HG02884 (cell line): ENCODE measurements around the gene DHRS4L2.
"Not testable (repeated sequence)": the region's sequence is repeated elsewhere in the genome, so short reads cannot be mapped to it uniquely, and the experiment has no call there.

ENCODE experiments used
- ATAC-seq: cut with Tn5 transposase; IDR thresholded peaks from one replicate; pipeline ENCODE4 v1.9.1; 2021; ENCODE audit warnings: mild to moderate bottlenecking, moderate library complexity; ENCODE audit not compliant: unreplicated experiment

DHRS4L2 gene

DNA sequence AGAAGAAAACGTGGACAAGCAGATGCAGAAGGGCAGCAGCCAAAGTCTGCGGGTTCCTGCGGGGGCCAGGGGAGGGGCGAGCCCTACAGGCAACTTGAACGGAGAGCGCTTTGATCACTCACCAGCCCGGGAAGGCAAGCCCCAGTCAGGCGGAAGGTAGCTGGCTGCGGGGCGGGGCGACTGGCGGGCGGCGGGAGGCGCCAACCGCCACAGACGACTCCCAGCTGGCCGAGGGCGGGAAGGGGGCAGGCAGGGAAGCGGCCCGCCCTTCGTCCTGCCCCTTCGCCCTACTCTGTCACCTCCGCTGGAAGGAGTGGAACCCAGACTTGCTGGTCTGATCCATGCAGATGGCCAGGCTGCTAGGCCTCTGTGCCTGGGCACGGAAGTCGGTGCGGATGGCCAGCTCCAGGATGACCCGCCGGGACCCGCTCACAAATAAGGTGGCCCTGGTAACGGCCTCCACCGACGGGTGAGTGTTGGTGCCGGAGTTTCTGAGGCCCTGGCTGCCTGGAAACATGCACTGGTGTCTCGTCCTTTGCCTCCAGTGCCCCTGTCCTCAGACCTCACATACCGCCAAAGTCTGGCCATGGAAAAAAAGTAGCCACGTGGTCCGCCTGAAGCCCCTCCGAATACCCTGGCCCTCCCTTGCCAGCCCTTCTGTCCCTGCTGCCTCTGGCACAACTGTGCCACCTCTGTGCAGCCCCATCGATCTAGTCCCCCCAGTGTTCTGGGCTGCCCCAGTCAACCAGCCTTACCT, at the start of gene DHRS4L2:
TSS of gene DHRS4L2 (plus strand) at position 323 of the 757 bp plus-strand sequence. CDS start at position 342, 19 bp downstream.
- peak; percentile 91 for ATAC-seq

DNA sequence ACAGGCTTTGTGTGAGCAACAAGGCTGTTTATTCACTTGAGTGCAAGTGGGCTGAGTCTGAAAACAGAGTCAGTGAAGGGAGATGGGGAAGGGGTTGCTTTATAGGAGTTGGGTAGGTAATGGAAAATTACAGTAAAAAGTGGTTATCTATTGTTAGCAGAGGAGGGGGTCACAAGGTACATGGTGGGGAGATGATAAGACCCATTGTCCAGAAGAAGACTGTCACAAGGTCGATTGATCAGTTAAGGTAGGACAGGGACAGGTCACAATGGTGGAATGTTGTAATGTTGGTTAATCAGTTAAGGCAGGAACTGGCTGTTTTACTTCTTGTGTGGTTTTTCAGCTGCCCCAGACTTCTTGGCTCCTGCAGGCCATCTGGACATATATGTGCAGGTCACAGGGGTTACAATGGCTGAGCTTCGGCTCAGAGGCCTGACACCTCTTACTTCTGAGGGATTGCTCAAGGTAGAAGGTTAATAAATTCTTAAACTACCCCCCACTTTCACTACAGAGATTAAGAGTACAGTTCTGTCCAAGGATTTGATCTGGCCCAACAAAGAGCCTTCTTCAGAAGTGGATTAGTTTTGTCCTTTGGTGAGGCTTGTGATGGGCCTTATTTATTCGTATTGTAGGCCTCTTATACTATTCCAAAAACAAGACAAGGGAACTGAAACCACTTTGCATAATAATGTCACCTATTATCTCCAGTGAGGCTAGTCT, 49.0 kb upstream of the DHRS4L2 start:
- ATAC-seq, result no peak

DNA sequence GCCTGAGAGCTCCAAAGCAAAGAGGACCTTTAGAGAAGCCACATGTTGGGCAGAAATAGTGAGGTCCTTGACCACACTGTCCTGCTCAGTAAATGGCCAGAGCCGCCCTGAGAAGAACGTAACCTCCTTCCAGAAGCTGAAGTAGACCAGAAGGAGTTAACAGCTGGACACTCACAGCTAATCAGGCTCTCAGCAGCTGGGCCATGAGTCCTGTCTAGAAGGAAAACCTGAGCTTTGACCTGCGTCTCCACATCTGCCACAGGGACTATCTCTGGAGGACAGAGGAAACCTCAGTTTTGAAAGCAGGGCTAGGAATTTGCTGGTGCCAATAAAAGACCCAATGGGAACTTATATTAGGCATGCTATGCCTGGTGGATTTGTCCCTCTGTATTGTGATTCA, 47.5 kb upstream of the DHRS4L2 start:
- ATAC-seq, result no peak

DNA sequence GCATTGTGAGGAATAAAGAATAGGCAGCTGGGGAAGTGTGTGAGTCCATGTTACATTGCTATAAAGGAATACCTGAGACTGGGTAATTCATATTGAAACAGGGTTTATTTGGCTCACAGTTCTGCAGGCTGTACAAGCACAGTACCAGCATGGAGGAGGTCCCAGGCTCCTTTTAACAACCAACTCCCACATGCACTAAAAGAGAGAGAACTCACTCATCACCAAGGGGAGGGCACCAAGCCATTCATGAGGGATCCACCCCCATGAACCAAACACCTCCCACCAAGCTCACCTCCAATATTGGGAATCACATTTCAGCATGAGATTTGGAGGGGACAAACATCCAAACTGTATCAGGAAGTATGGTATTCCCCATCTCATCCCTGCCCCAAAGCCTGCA, 47.1 kb upstream of the DHRS4L2 start:
- no peak for ATAC-seq

DNA sequence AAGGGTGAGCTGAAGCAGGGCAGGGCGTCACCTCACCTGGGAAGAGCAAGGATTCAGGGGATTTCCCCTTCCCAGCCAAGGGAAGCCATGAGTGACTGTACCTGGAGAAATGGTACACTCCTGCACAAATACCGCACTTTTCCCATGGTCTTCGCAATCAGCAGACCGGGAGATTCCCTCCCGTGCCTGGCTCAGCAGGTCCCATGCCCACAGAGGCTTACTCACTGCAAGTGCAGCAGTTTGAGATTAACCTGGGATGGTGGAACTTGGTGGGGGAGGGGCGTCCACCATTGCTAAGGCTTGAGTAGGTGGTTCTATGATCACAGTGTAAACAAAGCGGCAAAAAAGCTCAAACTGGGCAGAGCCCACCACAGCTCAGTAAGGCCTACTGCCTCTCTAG, 46.1 kb upstream of the DHRS4L2 start:
- no peak for ATAC-seq

DNA sequence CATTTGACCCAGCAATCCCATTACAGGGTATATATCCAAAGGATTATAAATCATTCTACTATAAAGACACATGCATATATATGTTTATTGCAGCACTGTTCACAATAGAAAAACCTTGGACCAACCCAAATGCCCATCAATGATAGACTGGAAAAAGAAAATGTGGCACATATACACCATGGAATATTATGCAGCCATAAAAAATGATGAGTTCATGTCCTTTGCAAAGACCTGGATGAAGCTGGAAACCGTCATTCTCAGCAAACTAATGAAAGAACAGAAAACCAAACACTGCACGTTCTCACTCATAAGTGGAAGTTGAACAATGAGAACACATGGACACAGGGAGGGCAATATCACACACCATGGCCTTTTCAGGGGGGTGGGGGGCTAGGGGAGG, 39.7 kb upstream of the DHRS4L2 start:
- not testable (repeated sequence) for ATAC-seq

DNA sequence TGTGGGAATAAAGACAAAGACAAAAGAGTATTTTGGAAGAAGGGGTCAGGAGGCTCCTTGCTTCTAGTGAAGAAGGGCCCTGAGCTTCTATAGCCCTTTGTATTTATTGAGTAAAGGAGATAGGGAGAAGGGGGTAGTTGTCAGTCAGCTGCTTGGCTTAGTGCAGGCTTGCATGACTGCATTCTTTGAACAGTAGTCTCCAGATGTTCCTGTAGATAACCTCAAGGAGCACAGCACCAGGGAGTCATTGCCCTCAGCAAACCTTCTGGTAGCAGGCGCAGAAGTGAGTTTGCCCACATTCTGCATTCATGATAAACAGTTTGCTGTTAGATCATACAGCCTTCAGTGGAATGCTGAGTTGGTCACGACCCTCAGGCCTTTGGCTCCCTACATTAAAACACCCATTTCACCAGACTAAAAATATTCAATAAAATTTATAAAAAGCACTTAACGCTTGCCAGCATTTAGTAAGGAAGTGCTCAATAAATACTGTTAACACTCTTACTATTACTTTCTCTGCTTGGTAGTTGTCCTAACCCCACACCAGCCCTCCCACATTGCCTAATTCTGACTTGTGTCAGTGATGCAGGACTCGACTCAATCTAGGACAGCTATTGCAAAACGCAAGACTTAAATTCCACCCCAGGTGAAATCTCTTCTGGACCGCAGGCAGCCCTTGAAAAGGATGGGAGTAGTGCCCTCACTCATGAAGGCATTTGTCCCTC, 38.2 kb upstream of the DHRS4L2 start:
- no peak for ATAC-seq

DNA sequence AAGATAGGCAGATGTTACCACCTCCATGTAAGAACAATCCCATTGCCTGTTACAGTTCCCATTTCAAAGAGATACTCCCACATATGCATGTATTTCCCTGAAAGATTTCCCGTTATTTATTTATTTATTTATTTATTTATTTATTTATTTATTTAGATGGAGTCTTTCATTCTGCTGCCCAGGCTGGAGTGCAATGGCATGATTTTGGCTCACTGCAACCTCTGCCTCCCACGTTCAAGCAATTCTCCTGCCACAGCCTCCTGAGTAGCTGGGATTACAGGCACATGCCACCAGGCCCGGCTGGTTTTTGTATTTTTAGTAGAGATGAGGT, 37.6 kb upstream of the DHRS4L2 start:
- ATAC-seq, result not testable (repeated sequence)

DNA sequence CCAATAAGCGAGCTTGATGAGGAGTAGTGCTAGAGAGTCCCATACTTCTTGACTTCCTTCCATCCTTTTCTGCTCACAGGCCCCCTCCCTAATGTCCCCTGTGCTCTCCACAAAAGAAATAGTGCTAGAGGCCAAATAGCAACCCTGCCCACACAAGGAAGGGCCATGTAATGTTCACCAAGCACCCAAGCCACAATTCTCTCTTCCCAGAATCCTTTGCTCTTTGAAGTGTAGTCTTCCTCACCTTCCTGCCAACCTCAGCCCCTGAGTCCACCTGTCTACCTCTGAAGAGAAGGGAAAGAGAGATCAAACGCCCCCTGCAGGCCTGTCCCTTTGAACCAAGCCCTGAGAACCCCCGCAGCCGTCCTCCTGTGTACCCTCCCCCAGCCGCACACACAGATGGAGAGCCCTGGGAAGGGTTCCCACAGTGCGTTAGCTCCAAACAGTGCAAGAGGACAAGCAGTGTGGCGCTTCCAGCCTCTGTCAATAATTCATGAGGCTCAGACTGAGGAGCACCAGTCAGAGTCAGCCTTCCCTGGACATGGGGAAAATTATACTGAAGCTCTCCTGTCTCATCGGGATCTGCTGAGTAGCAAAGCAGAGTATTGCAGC, 37.0 kb upstream of the DHRS4L2 start:
- ATAC-seq, result no peak

DNA sequence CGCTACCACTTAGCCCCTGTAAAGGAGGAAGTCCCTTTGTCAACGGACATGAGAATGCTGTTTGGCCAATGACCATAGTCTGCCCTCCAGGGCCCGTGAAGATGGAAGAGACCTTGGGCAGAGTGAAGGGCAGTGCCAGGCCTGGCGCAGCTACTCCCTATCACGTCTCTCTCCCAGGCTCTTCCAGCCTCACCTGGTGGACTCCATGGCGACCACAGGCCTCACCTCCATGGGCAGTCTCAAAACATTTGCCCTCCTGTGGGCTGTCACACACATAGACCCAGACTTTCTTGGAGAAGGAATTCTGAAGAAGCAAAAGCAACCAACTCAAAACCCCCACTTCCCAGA, 35.6 kb upstream of the DHRS4L2 start:
- not testable (repeated sequence) for ATAC-seq

DNA sequence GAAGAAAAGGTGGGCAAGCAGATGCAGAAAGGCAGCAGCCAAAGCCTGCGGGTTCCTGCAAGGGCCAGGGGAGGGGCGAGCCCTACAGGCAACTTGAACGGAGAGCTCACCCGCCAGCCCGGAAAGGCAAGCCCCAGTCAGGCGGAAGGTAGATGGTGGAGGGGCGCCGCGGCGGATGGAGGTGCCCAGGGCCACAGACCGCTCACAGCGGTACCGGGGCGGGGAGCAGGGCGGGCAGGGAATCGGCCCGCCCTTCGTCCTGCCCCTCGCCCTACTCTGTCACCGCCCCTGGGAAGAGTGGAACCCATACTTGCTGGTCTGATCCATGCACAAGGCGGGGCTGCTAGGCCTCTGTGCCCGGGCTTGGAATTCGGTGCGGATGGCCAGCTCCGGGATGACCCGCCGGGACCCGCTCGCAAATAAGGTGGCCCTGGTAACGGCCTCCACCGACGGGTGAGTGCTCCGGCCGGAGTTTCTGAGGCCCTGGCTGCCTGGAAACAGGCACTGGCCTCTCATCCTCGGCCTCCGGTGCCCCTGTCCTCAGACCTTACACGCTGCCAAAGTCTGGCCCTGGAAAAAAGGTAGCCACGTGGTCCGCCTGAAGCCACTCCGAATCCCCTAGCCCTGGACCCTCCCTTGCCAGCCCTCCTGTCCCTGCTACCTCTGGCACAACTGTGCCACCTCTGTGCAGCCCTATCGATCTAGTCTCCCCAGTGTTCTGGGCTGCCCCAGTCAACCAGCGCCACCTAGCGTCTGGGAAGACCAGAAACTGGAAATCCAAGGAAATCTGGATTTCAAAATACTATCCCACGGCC, 35.1 kb upstream of the DHRS4L2 start, which contains the start of gene DHRS4:
TSS of gene DHRS4 (plus strand) at position 307 of the 815 bp plus-strand sequence. CDS start at position 326, 19 bp downstream.
- ATAC-seq, result peak; percentile 92

DNA sequence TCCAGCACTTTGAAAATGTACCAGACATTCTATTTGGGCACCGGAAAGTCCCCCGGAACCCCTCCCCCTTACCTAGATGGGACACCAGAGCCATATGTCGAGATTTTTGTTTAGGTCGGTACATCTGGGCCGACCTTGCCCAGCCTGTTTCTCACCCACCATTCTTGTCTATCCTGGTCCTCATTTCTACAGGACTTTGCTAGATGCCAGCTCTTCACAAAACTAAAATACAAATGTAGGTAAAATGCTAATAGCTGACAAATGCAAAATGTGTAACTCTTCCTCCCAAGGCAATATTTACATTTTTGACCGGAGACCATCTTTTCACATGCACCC, 34.5 kb upstream of the DHRS4L2 start:
- peak; percentile 12 for ATAC-seq

DNA sequence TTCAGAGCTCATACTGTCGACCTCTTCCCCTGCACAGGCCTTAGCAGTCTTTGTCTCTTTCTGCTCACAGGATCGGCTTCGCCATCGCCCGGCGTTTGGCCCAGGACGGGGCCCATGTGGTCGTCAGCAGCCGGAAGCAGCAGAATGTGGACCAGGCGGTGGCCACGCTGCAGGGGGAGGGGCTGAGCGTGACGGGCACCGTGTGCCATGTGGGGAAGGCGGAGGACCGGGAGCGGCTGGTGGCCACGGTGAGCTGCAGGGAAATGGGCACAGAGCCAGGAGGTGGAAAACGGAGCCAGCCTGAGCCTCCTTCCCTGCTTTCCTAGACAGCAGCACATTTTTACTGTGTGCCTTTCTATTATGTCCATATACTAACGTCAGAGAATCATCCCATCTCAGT, 33.8 kb upstream of the DHRS4L2 start:
- not testable (repeated sequence) for ATAC-seq

DNA sequence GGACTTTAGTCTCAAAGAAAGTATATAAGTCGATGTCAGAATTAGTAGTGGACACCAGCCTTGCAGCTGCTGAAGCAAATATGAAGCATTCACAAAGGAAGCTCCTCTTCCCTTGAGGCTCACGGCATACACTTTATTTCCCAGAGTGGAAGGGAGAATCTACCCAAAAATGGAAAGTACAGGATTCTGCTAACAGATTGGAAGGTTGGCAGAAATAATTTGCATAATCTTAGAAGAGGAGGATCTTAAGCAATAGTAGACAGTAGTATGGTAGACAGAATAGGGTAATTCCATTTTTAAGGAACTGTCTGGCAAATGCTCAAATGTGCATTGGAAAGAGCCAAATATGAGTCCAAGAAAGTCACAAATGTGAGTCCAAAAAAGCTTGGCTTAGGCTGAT, 32.9 kb upstream of the DHRS4L2 start:
- ATAC-seq, result not testable (repeated sequence)

DNA sequence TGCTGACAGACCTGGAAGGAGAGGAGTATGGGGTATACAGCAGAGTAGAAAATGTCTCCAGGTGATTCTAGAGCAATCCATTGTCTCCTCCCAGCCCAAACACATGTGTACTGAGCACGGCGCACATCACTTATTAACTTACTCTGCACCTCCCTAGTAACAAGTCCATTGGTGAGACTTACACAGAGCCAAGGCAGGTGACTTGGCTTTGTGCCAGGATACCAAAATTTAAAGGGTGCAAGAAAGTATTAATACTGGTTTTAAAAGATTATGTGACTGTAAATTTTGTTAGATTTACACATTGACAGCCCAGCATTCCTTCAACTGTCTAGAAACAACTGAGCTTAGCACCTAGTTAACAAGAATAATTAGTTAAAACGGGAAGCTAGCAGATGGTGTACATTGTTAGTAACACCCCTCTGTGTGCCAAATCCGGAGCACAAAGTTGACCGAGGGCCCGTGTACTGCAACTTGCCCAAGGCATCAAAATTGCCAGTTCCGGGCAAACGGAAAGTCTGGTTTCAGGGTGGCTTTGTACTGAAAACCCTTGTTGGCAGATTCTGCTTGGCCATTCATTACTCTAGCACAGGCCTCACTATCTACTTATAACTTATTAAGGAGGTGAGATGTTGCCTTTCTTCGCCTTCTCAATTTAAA, 30.7 kb upstream of the DHRS4L2 start:
- ATAC-seq, result not testable (repeated sequence)

DNA sequence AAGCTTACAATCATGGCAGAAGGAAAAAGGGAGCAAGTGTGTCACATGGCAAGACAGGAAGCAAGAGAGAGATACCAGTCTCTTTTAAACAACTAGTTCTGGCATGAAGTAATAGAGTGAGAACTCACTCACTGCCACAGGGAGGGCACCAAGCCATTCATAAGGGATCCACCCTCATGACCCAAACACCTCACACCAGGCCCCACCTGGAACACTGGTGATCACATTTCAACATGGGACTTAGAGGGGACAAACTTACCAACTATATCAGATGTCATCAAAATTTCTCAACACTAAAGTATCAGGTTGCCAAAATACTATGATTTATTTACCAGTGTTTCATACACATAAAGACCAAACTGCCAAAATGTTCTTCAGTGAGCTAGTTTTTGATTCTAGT, 27.8 kb upstream of the DHRS4L2 start:
- not testable (repeated sequence) for ATAC-seq

DNA sequence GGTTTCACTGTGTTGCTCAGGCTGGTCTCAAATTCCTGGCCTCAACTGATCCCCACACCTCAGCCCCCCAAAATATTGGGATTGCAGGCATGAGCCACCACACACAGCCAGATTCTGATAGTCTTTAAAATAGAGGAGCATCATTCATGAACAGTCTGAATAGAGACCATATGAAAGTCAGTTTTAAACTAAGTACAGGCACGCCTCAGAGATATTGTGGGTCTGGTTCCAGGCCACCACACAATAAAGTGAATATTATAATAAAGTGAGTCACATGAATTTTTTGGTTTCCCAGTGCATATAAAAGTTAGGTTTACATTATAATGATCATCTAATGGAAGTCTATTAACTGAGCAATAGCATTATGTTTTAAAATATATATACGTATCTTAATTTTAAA, 27.0 kb upstream of the DHRS4L2 start:
- not testable (repeated sequence) for ATAC-seq

DNA sequence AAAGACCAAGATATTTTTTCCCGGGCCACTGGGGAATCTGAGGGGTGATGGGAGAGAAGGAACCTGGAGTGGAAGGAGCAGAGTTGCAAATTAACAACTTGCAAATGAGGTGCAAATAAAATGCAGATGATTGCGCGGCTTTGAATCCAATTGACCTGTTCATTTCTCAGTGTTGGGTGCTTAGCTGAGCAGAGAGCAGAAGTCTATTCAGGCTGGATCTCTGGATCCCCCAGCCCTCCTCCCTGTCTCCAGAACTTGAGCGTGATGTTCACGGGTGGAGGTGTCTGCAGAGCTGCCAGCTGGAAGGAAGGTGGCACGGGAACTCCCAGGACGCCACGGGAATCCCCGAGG, 19.6 kb upstream of the DHRS4L2 start:
- not testable (repeated sequence) for ATAC-seq

DNA sequence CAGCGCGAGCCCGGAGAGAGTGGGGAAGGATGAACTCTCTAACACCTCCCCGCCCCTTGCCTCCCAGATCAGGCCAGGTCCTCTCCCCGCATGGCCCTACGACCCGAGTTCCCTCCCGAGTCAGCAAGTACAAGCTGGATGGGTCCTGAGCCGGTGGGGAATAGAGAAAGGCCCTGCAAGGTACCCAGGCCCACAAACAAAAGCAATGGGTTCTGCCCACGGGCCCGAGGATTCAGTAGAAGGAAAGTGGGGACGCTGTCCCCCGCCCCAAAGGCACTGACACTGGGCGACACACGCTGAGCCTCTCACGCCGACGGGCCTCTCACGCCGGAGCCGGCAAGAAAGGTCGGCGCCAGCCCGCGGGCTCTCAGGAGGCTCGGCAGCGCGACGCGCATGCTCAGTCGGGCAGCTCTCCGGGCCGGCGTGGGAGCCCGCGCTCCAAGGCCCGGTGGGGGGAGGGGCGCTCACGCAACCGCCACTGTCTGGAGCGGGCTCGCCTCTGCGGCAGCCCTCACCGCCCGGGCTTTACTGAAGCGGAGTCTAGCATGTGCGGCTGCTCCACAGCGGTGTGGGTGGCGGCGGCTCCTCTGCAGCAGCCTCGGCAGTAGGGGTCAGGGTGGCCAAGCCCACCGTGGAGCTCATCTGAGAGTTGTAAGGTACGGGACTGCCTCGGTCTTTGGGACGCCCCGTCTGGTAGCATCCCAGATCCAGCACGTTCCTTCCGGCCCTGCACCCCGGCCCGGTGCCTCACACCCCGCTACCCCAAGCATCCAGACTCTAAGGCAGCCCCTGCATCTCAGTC, 19.0 kb upstream of the DHRS4L2 start:
- not testable (repeated sequence) for ATAC-seq
